AG04449 (cell line): ENCODE results near the gene MYO18A.

ENCODE experiments used
- CTCF ChIA-PET: fragments of 350-600 bp; formaldehyde crosslinking; extraction: SDS; loops from one replicate; lab custom pipeline; 2021; ENCODE audit warnings: antibody characterized with exemption; lab: Yijun Ruan, JAX
- POLR2A ChIA-PET: fragments of 400-600, 350-600 bp; formaldehyde crosslinking; extraction: SDS; loops from one replicate; lab custom pipeline; 2020; ENCODE audit warnings: antibody characterized with exemption, inconsistent platforms; lab: Yijun Ruan, JAX
- DNase-seq: peaks from one replicate; pipeline ENCODE4 v3.0.0-alpha.2; 2010; ENCODE audit warnings: low read depth, low spot score
- H3K4me3 ChIP-seq: 2 replicates; pipeline ENCODE4 v1.5.1; 2011; ENCODE audit warnings: low read depth, mild to moderate bottlenecking, control low read depth, low read length
- CTCF ChIP-seq: IDR thresholded peaks from one replicate; pipeline ENCODE4 v1.5.1; 2011; ENCODE audit warnings: mild to moderate bottlenecking, moderate library complexity, low read length, control low read depth, inconsistent platforms; ENCODE audit not compliant: insufficient read depth; ENCODE audit errors: missing control alignments

MYO18A gene

GRCh38 chr17:29073045-29073444 lies 107.2 kb downstream of the MYO18A start:
- ChIA-PET POLR2A (no interaction called here), CTCF (interaction anchor here (0.6 to 1.7 kb wide), 3 partner anchors 35 to 120 kb away, joined by 3 to 5 read pairs (median 3); no protein-coding TSS in a partner anchor)
- no peak for TF ChIP-seq CTCF
- no peak overlapping the region for H3K4me3 ChIP-seq
- DNase-seq = no peak

- POLR2A ChIA-PET = no interaction called here
- no peak overlapping the region for H3K4me3 ChIP-seq
- DNase-seq = no peak
- CTCF ChIA-PET = interaction anchor here (1.2 kb wide), 1 partner anchor 46 kb away, joined by 4 read pairs; no protein-coding TSS in a partner anchor
- TF ChIP-seq CTCF = no peak
These were observed 108.9 kb downstream of the MYO18A start for GRCh38 chr17:29071303-29071702.

GRCh38 chr17:29070781-29071180 lies 109.4 kb downstream of the MYO18A start:
- no peak for DNase-seq
- no peak overlapping the region for H3K4me3 ChIP-seq
- ChIA-PET POLR2A (no interaction called here), CTCF (interaction anchor here (1.2 to 4.0 kb wide), 2 partner anchors 41 to 105 kb away, joined by 4 to 15 read pairs; no protein-coding TSS in a partner anchor)
- no peak for TF ChIP-seq CTCF

GRCh38 chr17:29070308-29070707 lies 109.9 kb downstream of the MYO18A start:
- TF ChIP-seq CTCF = no peak
- ChIA-PET CTCF (interaction anchor here (1.2 to 4.0 kb wide), 3 partner anchors 41 to 105 kb away, joined by 4 to 15 read pairs (median 4); no protein-coding TSS in a partner anchor), POLR2A (no interaction called here)
- DNase-seq = no peak
- H3K4me3 ChIP-seq = no peak overlapping the region

- DNase-seq = no peak
- CTCF ChIA-PET = interaction anchor here (1.2 to 4.0 kb wide), 3 partner anchors 42 to 104 kb away, joined by 4 to 15 read pairs (median 4); no protein-coding TSS in a partner anchor
- no peak overlapping the region for H3K4me3 ChIP-seq
- no peak for TF ChIP-seq CTCF
- POLR2A ChIA-PET = no interaction called here
These were observed 110.6 kb downstream of the MYO18A start for GRCh38 chr17:29069526-29070041.

GRCh38 chr17:29068818-29069217 lies 111.4 kb downstream of the MYO18A start:
- DNase-seq = no peak
- ChIA-PET CTCF (interaction anchor here (4.0 kb wide), 1 partner anchor 43 kb away, joined by 15 read pairs; no protein-coding TSS in a partner anchor), POLR2A (no interaction called here)
- TF ChIP-seq CTCF = no peak
- H3K4me3 ChIP-seq = no peak overlapping the region
